Measurements from ENCODE around the gene PTPRR. TPM values are rescaled to one million over a fixed set of nuclear protein-coding genes. Genes with fewer than 3 reads are reported as not detected.

Gene PTPRR
- total and polyA plus RNA-seq, 2 of the 13 experiments (the other 11 are each of a cell fraction or from before 2014, with no cell fraction given): not detected

DNA sequence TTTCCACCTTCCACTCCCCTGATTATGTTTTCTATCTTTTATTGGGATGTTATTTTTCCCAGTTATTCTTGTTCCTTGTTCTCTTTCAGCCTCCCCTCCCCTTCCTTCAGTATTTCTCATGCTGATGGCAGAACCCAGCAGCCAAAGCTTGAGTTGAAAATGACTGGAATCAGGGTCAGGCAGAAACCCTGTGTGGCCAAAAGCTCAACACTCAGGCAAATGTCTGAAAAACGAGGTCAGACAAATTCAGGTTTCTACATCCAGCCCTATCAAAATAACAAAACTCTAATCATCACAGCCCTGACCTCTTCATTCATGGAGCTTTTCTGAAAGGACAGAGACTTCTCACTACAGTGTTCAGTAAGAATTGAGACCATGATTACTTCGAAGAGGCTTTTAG is 134.6 kb downstream of the PTPRR start:
- Histone ChIP-seq H3K79me2 (ENCODE audit: insufficient read depth, low read length) (no peaks in the 10 kb centered on the region), H4K20me1 (ENCODE audit: insufficient read depth, low read length) (no peaks in the 10 kb centered on the region), H3K9me3 (ENCODE audit: low read length) (no peaks in the 10 kb centered on the region), H3K36me3 (replicated peaks in 1 of 2; ENCODE audit: control insufficient read depth in 1 of 2, insufficient read depth in 2 of 2, low read length in 2 of 2) (no peaks in the 10 kb centered on the region), H3K27me3 (ENCODE audit: control insufficient read depth in 1 of 2, insufficient read depth in 2 of 2, low read length in 2 of 2) (no peaks in the 10 kb centered on the region), H3K27ac (ENCODE audit: extremely low read length, insufficient read depth, low read length) (no peak overlapping the region), H3K9ac (ENCODE audit: insufficient read depth, low read depth, low read length) (no peak overlapping the region), H3K4me3 (replicated peaks in 1 of 3; ENCODE audit: insufficient read depth in 1 of 3, low read depth in 2 of 3, low read length in 3 of 3) (no peak overlapping the region), H3K4me2 (ENCODE audit: low read depth, low read length) (no peak overlapping the region), H2AFZ (ENCODE audit: low read length) (no peak overlapping the region), H3K4me1 (ENCODE audit: insufficient read depth, low read length) (no peaks in the 10 kb centered on the region)
- BruUV-seq (replicated peaks): no TSS peak
- TF ChIP-seq ZNF331 (CRISPR knock-in tag; IDR thresholded peaks at IDR 0.05): no peak
- no peak for TF ChIP-seq PBX2 (CRISPR knock-in tag; IDR thresholded peaks at IDR 0.05)
- no peak for TF ChIP-seq POGZ (CRISPR knock-in tag; IDR thresholded peaks at IDR 0.05)
- no peak for TF ChIP-seq ZMAT3 (CRISPR knock-in tag; conservative IDR thresholded peaks at IDR 0.05)
- TF ChIP-seq ZBTB21 (CRISPR knock-in tag; IDR thresholded peaks at IDR 0.05): no peak
- TF ChIP-seq, protein P1, sequence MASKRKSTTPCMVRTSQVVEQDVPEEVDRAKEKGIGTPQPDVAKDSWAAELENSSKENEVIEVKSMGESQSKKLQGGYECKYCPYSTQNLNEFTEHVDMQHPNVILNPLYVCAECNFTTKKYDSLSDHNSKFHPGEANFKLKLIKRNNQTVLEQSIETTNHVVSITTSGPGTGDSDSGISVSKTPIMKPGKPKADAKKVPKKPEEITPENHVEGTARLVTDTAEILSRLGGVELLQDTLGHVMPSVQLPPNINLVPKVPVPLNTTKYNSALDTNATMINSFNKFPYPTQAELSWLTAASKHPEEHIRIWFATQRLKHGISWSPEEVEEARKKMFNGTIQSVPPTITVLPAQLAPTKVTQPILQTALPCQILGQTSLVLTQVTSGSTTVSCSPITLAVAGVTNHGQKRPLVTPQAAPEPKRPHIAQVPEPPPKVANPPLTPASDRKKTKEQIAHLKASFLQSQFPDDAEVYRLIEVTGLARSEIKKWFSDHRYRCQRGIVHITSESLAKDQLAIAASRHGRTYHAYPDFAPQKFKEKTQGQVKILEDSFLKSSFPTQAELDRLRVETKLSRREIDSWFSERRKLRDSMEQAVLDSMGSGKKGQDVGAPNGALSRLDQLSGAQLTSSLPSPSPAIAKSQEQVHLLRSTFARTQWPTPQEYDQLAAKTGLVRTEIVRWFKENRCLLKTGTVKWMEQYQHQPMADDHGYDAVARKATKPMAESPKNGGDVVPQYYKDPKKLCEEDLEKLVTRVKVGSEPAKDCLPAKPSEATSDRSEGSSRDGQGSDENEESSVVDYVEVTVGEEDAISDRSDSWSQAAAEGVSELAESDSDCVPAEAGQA (IDR thresholded peaks at IDR 0.05; ENCODE audit: low read depth): no peak
- TF ChIP-seq, protein P1 (CRISPR knock-in tag; IDR thresholded peaks at IDR 0.05; ENCODE audit: borderline replicate concordance): no peak
- TF ChIP-seq FOSL1 (CRISPR knock-in tag; IDR thresholded peaks at IDR 0.05; ENCODE audit: borderline replicate concordance): no peak
- ATAC-seq (no peak), FAIRE-seq (no peak), DNase-seq (ENCODE audit: low spot score) (no peak)
- WGBS (ENCODE audit: low lambda C conversion rate): 0% methylated on average over 2 of the region's 2 CpGs
- intact Hi-C loops (cut with micrococcal nuclease; ENCODE audit: unreplicated experiment) (no loop called here), in situ Hi-C loops (cut with HindIII; ENCODE audit: extremely low pct_ligation_motif_present, low pct_unique_long_range_greater_than_20kb) (no loop called here)
- ChIA-PET POLR2A (no interaction called here), CTCF (ENCODE audit: low intra/inter-chr PET ratio, low total read pairs) (no interaction called here)

Measured in HepG2 (cell line).